NCI-H1436 treated with DMSO at 0.1 percent for 48 hours (cell line): ENCODE data around the gene FAM20C.
"Not testable (repeated sequence)": the region's sequence is repeated elsewhere in the genome, so short reads cannot be mapped to it uniquely, and the experiment has no call there.

Experiments used
- DNase-seq: peaks from one replicate; lab custom pipeline; 2025; lab: John Stamatoyannopoulos, UW

The FAM20C gene

DNA sequence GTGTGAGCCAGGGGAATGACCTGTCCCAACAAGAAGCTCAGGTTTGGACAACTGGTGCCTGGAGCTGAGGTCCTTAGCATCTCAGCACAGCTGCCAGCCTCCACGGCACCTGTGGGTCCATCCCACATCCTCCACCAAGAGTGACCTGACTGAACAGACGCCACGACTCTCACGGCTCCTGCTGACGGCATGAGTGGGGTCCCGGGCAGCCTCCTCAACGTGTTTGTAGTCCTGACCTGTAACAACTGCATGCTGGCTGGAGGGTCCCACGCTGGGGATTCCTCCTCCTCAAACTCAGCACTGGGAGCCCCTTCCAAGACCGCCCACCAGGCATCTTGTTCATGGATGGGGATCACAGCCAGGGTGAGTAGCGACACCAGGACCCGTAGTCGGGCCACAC, 36.2 kb downstream of the FAM20C start:
- DNase-seq = no peak

DNA sequence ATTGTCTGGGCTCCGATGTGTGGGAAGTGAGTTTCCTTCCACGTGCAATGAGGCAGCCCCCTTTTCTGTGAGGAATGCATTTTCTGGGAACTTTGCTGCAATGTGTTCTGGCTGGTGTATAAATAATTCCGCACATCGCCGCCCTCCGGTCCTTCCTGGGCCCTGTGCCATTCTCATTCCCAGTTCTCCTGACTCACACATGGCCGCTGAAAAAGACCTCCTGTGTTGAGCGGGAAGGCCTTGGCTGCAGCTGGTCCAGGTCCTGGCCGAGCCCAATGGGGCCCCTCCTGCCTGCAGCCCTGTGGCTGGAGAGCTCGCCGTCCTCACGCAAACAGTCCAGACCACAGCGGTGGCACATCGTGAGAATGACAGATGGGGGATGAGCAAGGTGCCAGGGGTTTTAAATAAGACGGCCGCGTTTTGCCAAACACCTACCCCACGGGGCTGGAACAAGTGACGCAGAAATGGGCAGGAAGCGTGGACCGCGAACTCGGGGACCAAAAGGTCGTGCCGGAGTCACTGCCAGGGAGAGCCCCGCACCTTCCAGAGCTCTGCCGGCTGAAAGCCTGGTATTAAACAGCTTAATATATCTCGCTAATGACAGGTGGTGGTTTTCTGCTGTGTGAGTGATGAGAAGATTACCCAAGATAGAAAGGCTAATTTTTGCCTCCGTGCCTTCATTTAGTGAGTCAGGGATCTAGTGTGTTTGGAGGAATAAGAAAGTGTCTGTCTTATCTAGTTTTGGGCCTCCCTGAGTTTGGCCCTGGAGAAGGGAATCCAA, 37.0 kb downstream of the FAM20C start:
- DNase-seq = no peak

DNA sequence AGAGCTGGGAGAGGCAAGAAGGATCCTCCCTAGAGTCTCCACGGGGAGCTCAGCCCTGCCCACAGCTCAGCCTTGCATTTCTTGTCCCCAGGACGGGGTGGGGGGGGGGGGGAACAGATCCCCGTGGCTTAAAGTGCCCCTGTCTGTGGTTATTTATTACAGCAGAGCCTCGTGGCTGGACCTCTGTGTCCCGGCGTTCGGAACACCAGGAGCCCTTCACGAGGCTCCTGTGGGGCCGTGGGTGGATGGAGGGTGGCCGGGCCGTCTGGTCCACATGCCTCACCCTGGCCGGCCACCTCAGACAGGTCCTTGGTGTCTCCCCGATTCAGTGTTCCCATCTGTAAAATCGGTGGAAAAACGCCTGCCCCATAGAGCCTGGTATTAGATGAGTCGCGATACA, 37.9 kb downstream of the FAM20C start:
- DNase-seq = no peak

DNA sequence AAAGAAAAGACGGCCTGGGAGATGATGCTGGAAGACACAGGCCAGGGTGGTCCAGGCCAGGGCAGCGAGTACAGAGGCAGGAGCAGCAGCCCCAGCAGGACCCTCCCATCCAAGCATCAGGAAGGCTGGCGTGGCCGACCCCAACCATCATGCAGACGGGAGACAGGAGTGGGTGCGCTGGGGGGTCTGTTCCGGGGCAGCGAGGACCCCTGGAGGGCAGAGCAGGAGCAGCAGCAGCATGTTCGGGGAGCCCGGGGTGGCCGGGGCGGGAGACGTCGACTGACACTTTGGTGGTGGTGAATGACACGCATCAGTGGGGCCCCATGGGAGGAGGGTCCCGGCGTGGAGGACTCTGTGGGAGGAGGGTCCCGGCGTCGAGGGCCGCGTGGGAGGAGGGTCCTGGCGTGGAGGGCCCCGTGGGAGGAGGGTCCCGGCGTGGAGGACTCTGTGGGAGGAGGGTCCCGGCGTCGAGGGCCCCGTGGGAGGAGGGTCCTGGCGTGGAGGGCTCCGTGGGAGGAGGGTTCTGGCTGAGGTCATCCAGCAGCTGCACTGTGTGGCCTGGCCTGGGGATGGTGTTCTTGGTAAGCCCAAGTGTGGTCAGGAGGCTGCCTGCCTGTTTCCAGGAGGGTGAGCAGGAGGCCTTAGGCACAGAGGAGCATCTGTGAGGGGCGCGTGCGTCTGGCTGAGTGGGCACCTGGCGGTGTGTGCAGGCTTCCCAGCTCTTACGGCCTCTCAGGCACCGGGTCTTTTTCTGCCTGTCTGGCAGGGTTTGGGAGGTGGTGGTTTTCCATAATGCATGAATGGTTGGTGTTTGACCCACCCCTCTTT, 38.9 kb downstream of the FAM20C start:
- no peak for DNase-seq

DNA sequence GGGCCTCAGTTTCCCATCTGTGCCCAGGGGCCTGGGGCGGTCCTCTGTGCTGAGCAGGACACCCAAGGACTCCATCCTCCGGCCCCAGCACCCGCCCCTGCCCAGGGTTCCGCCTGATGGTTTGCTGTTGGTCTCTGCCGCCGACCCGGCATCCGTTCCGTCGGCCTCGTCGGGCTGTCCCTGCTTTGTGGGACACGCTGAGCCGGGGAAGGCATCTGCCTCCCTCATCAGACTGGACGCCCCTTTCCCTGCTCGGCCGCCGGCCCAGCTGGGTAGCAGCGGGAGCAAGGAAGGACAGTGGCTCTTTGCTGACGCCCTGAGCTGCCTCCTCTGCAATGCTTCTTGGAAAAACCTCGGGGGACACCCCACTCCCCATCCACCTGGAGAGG, 39.5 kb downstream of the FAM20C start:
- DNase-seq = no peak

DNA sequence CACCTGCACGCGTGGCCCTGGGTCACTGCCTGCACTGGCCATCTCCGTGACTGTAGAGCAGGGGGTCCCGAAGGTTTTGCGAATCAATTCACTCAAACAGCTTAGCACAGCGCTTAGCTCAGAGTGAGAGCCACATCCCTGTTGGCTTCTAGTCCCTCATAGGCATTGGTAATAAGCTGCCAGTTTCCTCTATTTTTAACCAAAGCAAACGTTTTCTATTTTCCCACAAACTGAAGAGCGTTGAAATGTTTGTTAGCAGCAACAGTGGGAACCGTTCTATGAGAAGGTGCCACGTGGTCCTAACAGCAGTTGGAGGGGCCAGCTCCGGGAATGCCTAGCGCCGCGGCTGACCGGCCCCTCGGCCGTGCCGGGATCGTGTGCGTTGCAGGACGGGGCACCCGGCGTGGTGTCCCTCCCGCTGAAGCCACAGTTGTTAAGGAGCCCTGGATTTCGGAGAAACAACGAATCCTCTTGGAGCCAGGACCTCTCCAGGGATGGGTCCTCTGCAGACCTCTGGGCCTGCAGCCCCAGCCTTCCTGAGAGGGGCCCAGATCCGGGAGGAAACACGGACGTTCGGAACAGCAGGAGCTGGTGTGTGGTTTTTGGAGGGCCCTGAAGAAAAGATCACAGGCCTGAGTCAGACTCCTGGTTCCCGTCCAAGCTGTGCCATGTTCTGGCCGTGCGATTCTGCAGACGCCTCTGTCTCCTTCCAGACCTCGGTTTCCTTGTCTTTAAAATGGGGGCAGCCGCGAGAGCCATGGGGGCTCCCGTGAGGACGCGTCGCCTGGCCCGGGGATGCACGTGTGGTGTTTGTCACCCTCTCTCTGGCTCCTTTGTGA, 40.3 kb downstream of the FAM20C start:
- DNase-seq = no peak

DNA sequence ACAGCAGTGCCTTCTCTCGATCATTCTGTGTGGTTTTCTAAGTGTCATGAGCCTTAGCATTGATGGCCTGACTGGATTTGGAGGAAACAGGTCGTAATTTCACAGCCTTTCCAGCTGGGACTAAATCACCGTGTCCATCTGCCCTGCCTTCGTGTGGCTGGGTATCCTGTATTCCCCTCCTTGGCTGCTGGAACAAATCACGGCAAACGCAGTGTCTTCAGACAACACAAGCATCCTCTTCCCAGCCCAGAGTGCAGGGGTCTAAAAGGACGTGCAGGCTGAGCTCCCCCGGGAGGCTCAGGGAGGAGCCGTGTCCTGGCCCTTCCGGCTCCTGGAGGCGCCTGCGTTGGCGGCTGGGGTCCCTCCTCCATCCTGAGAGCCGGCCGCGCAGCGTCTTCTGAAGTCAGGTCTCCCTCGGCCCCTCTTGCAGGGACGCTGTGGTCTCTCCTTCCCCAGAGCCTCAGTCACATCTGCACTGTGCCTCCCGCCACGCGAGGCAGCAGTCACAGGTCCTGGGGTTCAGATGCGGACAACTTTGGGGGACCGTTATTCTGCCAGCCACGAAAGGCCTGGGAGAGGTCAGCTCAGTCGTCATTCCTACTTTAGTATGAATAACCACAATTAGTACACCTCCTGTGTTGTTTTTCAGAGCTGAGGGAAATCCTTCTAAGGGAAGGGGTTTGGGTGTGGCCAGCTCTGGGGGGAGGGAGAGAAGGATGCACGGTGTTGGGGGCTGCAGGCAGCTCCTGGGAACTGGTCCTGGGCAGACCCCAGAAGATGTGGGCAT, 41.1 kb downstream of the FAM20C start:
- no peak for DNase-seq

DNA sequence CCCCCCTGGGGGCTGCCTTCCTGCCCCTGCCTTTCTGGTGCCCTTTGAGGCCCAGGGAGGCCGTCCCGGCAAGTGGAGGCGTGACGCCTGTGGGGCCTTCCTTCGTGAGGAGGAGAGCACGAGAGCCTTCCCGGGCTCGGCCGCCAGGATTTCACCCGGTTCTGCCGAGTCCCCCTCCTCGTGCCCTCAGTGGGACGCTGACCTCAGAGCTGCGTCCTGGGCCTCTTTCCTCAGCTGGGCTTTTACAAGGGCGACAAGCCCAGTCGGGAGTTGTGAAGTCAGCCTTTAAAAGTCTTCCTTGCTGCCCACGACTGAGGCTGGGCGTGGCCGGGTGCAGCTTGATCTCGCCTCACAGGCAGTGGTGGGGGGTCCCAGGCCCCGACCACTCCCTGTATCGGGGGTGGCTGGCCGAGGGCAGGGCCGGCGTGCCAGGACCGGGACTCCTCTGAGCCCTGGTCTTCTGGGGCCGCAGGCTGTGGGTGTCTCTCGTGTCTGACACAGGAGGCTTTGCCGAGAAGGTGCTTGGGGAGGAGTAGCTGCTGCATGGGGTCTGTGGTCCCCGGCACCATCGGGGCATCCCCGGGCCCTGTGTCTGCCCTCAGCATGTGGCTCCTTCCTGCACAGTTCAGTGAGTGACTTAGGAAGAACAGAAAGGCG, 41.8 kb downstream of the FAM20C start:
- no peak for DNase-seq

DNA sequence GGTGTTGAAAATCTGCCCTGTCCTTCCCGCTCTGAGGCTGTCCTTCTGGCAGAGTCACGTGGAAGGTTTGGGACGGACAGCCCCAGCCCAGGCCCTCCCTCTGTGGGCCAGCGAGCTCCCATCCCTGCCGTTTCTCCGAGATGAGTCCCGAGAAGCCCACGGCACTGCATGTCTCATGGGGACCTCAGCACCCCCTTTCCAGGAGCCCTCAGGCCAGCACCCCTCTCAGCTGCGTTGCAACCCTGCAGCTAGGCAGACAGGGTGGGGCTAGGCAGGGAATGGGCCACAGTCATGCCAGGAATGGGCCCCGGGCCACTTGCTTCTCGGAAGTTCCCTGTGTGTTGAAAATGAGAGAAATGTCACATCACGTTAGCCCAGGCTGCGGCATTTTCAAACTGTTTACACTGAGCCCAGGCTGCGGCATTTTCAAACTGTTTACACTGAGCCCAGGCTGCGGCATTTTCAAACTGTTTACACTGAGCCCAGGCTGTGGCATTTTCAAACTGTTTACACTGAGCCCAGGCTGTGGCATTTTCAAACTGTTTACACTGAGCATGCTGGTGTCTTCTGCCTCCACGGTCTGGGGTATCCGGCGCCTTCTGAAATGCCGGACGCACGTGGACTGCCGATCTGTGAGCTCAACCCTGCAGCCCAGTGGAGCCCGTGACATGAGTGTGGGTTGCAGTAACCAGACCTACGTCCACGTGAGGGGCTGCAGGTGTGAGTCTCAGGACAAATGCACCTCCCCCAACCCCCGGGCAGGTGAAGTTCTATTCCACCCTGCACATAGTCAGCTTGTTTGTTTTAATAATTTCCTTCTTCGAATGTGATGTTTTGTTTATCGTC, 42.6 kb downstream of the FAM20C start:
- no peak for DNase-seq

DNA sequence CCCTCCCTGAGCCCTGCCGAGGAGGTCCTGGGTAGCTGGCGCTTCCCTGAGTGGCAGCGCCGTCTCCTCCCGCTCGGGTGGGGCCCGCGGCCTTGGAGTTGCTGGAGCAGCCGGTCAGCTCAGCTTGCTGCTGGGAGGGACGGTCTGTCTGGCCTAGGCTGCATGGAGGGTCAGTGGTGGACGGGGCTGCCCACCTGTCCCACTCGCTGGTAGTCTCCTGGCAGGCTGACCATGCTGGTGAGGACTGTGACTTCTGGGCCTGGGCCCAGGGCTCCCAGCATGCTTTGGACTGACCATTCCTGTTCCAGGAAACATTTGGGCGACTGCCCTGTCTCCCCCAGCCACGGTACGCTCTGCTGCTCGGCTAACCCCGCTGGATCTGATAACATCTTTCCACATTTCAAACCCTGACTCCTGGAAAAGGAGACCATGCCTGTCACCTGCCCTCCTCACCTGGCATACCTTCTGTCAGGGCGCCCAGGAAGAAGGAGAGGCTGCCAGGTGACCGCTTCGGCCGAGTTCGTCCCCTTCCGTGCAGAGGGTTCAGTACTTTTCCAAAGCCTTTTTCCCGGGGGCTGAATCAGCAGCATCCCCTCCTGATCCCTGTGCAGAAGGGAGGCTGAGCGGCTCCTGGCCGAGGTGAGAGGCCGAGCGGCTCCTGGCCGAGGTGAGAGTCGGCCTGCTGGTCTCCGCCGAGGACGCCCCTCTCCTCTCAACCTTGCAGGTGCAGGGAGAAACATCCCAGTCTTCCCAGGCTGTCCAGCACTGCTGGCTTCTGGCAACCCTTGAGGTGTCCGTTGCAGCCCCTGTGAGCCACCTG, 43.4 kb downstream of the FAM20C start:
- DNase-seq = no peak

DNA sequence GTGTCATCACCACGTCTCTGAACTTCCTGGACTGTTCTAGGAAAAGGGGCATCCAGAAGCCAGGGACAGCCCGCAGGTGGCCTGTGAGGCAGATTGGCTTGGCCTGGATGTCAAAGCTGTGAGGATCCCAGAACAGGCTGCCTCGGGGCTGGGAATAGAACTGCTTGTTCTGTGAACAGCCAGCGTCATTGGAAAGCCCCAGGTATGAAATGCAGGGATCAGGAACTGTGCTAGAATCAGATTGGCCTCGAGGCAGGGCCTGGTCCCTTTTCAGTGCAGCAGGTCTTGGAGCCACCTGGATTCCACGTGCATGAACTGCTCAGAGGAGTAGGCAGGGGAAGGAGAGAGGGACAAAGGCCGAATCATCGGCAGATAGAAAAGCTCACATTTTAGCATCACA, 44.6 kb downstream of the FAM20C start:
- DNase-seq = no peak

DNA sequence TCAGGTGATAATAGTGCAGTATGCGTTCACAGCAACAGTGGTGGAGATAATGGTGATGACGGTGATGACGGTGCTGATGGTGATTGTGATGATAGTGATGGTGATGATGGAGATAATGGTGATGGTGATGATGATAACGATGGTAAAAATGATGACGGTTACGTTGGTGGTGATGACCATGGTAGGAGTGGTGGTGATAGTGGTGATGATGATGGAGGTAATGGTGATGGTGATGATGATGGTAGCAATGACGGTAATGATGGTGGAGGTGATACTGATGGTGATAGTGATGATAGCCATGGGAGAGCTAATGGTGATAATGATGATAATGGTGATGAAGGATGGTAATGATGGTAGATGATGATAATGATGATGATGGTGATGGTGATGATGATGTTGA, 45.0 kb downstream of the FAM20C start:
- no peak for DNase-seq

DNA sequence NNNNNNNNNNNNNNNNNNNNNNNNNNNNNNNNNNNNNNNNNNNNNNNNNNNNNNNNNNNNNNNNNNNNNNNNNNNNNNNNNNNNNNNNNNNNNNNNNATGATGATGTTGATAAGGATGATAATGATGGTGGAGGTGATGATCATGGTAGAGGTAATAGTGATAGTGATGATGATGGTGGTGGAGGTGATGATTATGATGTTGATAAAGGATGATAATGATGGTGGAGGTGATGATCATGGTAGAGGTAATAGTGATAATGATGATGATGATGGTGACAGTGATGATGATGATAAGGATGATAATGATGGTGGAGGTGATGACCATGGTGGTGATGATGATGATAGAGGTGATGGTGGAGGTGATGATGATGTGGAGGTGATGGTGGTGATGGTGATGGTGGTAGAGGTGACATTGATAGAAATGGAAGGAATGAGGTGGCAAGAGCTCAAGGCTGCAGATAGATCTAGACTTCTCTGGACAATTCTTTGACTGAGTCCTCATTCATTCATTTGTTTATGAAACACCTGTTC, 47.8 kb downstream of the FAM20C start:
- DNase-seq = no peak

DNA sequence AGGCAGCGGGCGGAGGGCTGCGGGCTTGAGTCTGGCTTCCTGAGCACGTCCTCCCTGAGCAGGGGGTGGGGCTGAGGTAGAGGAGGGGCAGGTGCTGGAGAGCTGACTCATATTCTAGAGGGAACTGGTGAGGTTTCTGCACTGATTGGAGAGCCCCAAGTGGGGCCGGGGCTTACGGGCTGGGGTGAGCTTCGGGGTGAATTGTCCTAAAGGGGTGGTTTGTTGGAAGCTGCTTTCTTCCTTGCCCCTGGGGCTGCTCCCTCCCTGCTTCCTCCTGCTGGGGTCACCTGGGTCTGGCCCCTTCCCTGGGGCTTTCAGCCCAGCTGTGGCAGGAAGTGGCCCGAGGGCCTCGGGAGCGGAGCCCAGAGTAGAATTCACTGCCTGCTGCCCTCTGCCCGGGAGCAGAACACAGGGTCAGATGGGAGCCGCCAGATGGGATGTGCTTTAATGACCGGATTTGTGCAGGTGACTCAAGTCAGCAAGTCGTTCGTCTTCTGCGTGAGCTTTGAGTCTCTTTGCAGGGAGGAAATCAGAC, 48.6 kb downstream of the FAM20C start:
- no peak for DNase-seq

DNA sequence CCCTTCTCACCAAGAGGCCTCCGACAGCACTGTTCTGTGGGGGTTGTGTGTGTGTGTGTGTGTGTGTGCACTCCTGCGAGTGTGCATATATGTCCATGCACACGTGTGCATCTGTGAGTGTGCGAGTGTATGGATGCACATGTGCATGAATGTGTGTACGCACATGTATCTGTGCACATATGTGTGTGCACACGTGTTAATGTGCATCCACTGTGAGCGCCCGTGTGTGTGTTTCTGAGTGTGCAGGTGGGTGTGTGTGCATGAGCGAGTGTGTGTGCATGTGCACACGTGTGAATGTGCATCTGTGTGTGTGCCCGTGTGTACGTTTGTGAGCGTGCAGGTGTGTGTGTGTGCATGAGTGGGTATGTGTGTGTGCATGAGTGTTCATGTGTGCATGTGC, 49.1 kb downstream of the FAM20C start:
- DNase-seq = no peak

DNA sequence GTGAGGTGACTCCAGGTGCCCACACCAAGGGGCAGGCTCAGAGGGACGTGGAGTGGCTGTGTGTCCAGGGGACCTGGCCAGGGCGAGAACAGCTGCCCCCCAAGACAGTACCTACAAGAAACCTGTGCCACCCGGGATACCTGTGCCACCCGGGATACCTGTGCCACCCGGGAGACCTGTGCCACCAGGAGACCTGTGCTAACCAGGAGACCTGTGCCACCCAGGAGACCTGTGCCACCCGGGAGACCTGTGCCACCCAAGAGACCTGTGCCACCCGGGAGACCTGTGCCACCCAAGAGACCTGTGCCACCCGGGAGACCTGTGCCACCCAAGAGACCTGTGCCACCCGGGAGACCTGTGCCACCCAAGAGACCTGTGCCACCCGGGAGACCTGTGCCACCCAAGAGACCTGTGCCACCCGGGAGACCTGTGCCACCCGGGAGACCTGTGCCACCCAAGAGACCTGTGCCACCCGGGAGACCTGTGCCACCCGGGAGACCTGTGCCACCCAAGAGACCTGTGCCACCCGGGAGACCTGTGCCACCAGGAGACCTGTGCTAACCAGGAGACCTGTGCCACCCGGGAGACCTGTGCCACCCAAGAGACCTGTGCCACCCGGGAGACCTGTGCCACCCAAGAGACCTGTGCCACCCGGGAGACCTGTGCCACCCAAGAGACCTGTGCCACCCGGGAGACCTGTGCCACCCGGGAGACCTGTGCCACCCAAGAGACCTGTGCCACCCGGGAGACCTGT, 50.6 kb downstream of the FAM20C start:
- not testable (repeated sequence) for DNase-seq

DNA sequence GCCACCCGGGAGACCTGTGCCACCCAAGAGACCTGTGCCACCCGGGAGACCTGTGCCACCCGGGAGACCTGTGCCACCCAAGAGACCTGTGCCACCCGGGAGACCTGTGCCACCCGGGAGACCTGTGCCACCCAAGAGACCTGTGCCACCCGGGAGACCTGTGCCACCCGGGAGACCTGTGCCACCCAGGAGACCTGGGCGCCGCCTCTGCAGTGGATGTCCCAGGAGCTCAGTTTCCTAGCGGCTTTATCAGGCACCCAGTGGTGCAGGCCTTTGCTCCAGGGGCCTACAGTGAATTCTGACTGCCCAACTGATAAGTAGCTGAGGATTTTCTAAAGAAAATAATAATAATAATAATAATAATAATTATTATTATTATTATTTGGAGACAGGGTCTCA, 51.2 kb downstream of the FAM20C start:
- DNase-seq = not testable (repeated sequence)

DNA sequence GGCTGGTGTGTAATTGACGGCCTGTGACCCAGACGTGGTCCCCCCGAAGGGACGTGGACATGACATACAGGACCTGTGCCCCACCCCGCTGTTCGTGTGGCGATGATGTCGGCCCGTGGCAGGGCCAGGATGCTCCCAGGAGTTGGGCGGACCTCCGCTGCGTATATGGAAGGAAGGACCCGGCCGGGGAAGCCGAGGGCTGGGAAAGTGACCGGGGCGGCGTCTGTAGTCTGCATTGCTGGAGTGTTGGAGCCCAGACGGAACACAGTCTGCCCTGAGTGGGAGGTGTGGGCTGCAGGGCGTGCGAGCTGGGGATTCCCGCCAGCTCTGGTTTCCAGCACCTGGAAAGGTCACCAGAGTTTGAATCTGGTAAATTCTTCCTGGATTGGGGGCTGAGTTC, 52.6 kb downstream of the FAM20C start:
- DNase-seq = no peak
